Neural cell (in vitro differentiated cells): ENCODE measurements around the gene ADD1. TPM values are rescaled to one million over a fixed set of nuclear protein-coding genes. Genes with fewer than 3 reads are reported as not detected.

ENCODE experiments used
- H2AFZ ChIP-seq: fragments of 200-600, 300-800 bp; sonication (generic), shearing (Covaris generic); 2 replicates; pipeline ENCODE4 v1.6.0; 2014; ENCODE audit warnings: low read depth, mild to moderate bottlenecking, antibody characterized with exemption, low read length, moderate library complexity
- H3F3A ChIP-seq: fragments of 200-600 bp; shearing (Covaris generic); 2 replicates; pipeline ENCODE4 v1.6.1; 2016; ENCODE audit warnings: mild to moderate bottlenecking, moderate library complexity, mixed read lengths, antibody characterized with exemption, low read length; ENCODE audit not compliant: insufficient read depth, poor library complexity, severe bottlenecking
- H3K27ac ChIP-seq: fragments of 200-600, 300-800 bp; sonication (generic), shearing (Covaris generic); 2 replicates; pipeline ENCODE4 v1.5.1; 2014; ENCODE audit warnings: mild to moderate bottlenecking, low read length, moderate library complexity
- H3K27me3 ChIP-seq: fragments of 300-800, 200-600 bp; sonication (generic), shearing (Covaris generic); 2 replicates; pipeline ENCODE4 v1.6.0; 2014; ENCODE audit warnings: mild to moderate bottlenecking, low read depth, low read length, moderate library complexity; ENCODE audit not compliant: insufficient read depth
- H3K36me3 ChIP-seq: fragments of 300-800, 200-600 bp; sonication (generic), shearing (Covaris generic); 2 replicates; pipeline ENCODE4 v1.5.1; 2014; ENCODE audit warnings: mild to moderate bottlenecking, antibody characterized with exemption, low read length, moderate library complexity; ENCODE audit not compliant: insufficient read depth
- H3K4me2 ChIP-seq: fragments of 300-800, 200-600 bp; sonication (generic), shearing (Covaris generic); 2 replicates; pipeline ENCODE4 v1.6.0; 2014; ENCODE audit warnings: mild to moderate bottlenecking, low read length
- H3K4me3 ChIP-seq: fragments of 300-800, 200-600 bp; sonication (generic), shearing (Covaris generic); 2 replicates; pipeline ENCODE4 v1.5.1; 2014; ENCODE audit warnings: mild to moderate bottlenecking, low read length, moderate library complexity
- H3K79me2 ChIP-seq: fragments of 200-600 bp; shearing (Covaris generic); replicated peaks from 2 replicates; pipeline ENCODE4 v1.6.0; 2014; ENCODE audit warnings: mild to moderate bottlenecking, low read length, moderate library complexity; ENCODE audit not compliant: insufficient read depth
- H3K9ac ChIP-seq: fragments of 300-800, 200-600 bp; sonication (generic), shearing (Covaris generic); 2 replicates; pipeline ENCODE4 v1.6.1; 2016; ENCODE audit warnings: mild to moderate bottlenecking, low read length, mixed read lengths
- H3K9me2 ChIP-seq: fragments of 200-600 bp; shearing (Covaris generic); 2 replicates; pipeline ENCODE4 v1.6.1; 2016; ENCODE audit warnings: mild to moderate bottlenecking, low read length, mixed read lengths; ENCODE audit not compliant: insufficient read depth
- H3K9me3 ChIP-seq: fragments of 200-600, 300-800 bp; sonication (generic), shearing (Covaris generic); 2 replicates; pipeline ENCODE4 v1.6.1; 2016; ENCODE audit warnings: mild to moderate bottlenecking, mixed run types, low read length, moderate library complexity, mixed read lengths
- H4K20me1 ChIP-seq: fragments of 200-600 bp; shearing (Covaris generic); 2 replicates; pipeline ENCODE4 v1.6.1; 2016; ENCODE audit warnings: mild to moderate bottlenecking, mixed run types; ENCODE audit not compliant: insufficient read depth
- EP300 ChIP-seq: fragments of 450-650 bp; conservative IDR thresholded peaks from 2 replicates; pipeline ENCODE4 v1.6.1; 2014; ENCODE audit warnings: antibody characterized with exemption, mild to moderate bottlenecking, moderate library complexity; ENCODE audit not compliant: poor library complexity, severe bottlenecking
- EZH2 ChIP-seq: fragments of 200-600, 300-800 bp; shearing (Covaris generic), sonication (generic); IDR thresholded peaks from 2 replicates; pipeline ENCODE4 v1.6.1; 2014; ENCODE audit warnings: antibody characterized with exemption, low read length, borderline replicate concordance, mild to moderate bottlenecking; ENCODE audit not compliant: insufficient read depth, poor library complexity, severe bottlenecking
- MXI1 ChIP-seq: fragments of 450-650 bp; conservative IDR thresholded peaks from 2 replicates; pipeline ENCODE4 v1.6.1; 2014; ENCODE audit warnings: antibody characterized with exemption, mild to moderate bottlenecking; ENCODE audit not compliant: poor library complexity, severe bottlenecking
- POLR2AphosphoS5 ChIP-seq: IDR thresholded peaks from 2 replicates; pipeline ENCODE4 v1.6.1; 2012
- RAD21 ChIP-seq: fragments of 450-650 bp; conservative IDR thresholded peaks from 2 replicates; pipeline ENCODE4 v1.6.1; 2014; ENCODE audit warnings: antibody characterized with exemption, mild to moderate bottlenecking, moderate library complexity
- SMC3 ChIP-seq: fragments of 450-650 bp; conservative IDR thresholded peaks from 2 replicates; pipeline ENCODE4 v1.6.1; 2014; ENCODE audit warnings: antibody characterized with exemption, mild to moderate bottlenecking, moderate library complexity; ENCODE audit not compliant: poor library complexity
- TAF1 ChIP-seq: IDR thresholded peaks from 2 replicates; pipeline ENCODE4 v1.6.1; 2012; ENCODE audit warnings: low read depth
- polyA plus RNA-seq: library from polyadenylated mRNA; depleted of rRNA; stranded (reverse); fragments of >200 nt; gene quantifications from 2 replicates; pipeline ENCODE4 v1.2.3, GENCODE V29; 2014
- TF ChIP-seq, protein P1 (sequence below): fragments of 450-650 bp; IDR thresholded peaks from 2 replicates; pipeline ENCODE4 v1.5.1; 2014; ENCODE audit warnings: antibody characterized with exemption, mild to moderate bottlenecking, moderate library complexity; ENCODE audit not compliant: poor library complexity, severe bottlenecking
- TF ChIP-seq, protein P2 (sequence below): IDR thresholded peaks from 2 replicates; pipeline ENCODE4 v1.6.1; 2012; ENCODE audit warnings: borderline replicate concordance

ADD1 gene
- polyA plus RNA-seq, 1 donor from 2014 or later = 190 TPM

DNA sequence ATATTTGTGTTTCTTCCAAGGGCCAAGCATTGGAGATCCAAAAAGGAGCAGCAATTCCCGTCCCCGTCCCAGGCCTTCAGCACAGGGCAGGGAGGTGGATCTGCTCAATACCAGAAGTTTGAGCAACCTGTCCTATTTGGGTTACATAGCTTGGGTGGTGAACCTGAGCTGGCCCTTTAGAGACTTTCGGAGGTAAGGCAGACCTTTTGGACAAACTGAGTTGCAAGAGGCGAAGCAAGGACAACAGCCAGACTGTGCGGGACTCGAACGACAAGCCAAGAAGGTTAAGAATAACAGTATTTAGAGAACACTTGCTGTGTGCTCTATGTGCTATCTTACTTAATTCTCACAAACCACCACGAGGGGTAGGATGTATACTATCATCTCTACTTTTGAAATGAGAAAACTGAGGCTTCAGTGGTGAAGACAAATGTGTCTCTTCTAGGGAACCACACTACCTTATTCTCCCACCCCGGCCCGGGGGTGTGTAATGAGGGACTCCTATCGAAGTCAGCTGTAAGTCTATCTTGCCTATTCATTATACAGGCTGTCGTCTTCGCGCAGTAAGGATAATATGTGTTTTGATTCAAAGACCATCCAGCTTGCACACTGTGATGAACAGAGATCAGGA, 118.3 kb downstream of the ADD1 start:
- Histone ChIP-seq H3K27ac (peak overlapping the region; percentile 72), H3F3A (no peaks in the 10 kb centered on the region), H2AFZ (no peak overlapping the region), H3K36me3 (no peaks in the 10 kb centered on the region), H3K4me3 (peak overlapping the region; percentile 97), H3K4me2 (peak overlapping the region; percentile 75), H3K9ac (peak overlapping the region; percentile 75), H3K9me3 (no peaks in the 10 kb centered on the region), H3K27me3 (no peaks in the 10 kb centered on the region), H4K20me1 (no peaks in the 10 kb centered on the region), H3K9me2 (no peaks in the 10 kb centered on the region), H3K79me2 (peaks cover 15% of the 10 kb centered on the region)
- no peak for TF ChIP-seq SMC3
- TF ChIP-seq EP300 = no peak
- no peak for TF ChIP-seq MXI1
- TF ChIP-seq POLR2AphosphoS5 = no peak
- TF ChIP-seq EZH2 = no peak
- no peak for TF ChIP-seq RAD21
- TF ChIP-seq, protein P1, sequence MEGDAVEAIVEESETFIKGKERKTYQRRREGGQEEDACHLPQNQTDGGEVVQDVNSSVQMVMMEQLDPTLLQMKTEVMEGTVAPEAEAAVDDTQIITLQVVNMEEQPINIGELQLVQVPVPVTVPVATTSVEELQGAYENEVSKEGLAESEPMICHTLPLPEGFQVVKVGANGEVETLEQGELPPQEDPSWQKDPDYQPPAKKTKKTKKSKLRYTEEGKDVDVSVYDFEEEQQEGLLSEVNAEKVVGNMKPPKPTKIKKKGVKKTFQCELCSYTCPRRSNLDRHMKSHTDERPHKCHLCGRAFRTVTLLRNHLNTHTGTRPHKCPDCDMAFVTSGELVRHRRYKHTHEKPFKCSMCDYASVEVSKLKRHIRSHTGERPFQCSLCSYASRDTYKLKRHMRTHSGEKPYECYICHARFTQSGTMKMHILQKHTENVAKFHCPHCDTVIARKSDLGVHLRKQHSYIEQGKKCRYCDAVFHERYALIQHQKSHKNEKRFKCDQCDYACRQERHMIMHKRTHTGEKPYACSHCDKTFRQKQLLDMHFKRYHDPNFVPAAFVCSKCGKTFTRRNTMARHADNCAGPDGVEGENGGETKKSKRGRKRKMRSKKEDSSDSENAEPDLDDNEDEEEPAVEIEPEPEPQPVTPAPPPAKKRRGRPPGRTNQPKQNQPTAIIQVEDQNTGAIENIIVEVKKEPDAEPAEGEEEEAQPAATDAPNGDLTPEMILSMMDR = no peak
- TF ChIP-seq TAF1 = no peak
- TF ChIP-seq, protein P2, sequence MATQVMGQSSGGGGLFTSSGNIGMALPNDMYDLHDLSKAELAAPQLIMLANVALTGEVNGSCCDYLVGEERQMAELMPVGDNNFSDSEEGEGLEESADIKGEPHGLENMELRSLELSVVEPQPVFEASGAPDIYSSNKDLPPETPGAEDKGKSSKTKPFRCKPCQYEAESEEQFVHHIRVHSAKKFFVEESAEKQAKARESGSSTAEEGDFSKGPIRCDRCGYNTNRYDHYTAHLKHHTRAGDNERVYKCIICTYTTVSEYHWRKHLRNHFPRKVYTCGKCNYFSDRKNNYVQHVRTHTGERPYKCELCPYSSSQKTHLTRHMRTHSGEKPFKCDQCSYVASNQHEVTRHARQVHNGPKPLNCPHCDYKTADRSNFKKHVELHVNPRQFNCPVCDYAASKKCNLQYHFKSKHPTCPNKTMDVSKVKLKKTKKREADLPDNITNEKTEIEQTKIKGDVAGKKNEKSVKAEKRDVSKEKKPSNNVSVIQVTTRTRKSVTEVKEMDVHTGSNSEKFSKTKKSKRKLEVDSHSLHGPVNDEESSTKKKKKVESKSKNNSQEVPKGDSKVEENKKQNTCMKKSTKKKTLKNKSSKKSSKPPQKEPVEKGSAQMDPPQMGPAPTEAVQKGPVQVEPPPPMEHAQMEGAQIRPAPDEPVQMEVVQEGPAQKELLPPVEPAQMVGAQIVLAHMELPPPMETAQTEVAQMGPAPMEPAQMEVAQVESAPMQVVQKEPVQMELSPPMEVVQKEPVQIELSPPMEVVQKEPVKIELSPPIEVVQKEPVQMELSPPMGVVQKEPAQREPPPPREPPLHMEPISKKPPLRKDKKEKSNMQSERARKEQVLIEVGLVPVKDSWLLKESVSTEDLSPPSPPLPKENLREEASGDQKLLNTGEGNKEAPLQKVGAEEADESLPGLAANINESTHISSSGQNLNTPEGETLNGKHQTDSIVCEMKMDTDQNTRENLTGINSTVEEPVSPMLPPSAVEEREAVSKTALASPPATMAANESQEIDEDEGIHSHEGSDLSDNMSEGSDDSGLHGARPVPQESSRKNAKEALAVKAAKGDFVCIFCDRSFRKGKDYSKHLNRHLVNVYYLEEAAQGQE = no peak

DNA sequence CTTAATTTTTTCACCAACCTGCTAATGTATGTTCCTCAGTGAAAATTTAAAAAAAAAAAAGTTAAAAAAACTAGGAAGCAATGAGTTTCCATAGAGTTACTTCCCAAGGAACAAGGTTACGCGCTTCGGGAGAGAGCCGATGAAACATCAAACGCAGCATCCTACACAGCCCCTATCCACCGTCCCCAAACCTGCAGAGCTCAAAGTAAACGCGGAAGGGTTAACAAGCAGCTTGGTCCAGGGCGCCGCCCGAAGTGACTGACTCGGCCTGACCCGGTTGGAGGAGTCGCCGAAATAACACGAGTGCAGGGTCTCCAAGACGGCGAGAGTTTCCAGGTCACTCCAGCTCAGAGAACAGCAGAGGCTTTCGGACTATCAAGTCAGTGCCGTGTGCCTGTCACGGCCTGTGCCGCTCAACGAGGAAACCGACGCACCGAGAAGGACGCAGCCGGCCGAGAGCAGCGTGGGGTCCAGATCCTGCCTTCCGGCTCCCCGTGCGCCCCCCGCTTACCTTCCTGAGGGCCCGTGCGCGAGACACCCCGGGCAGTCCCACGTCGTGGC, 119.0 kb downstream of the ADD1 start:
- no peaks in the 10 kb centered on the region for H3K9me3 ChIP-seq
- TF ChIP-seq, protein P2 = no peak
- TF ChIP-seq EP300 = no peak
- no peak for TF ChIP-seq EZH2
- no peak for TF ChIP-seq POLR2AphosphoS5
- TF ChIP-seq, protein P1 = no peak
- TF ChIP-seq RAD21 = no peak
- no peak for TF ChIP-seq TAF1
- no peak for TF ChIP-seq SMC3
- TF ChIP-seq MXI1 = no peak

More for the DNA sequence above, 119.0 kb downstream of the ADD1 start:
- peak overlapping the region; percentile 72 for H3K27ac ChIP-seq
- H3F3A ChIP-seq = no peaks in the 10 kb centered on the region
- peak overlapping the region; percentile 75 for H3K4me2 ChIP-seq
- H3K79me2 ChIP-seq = peaks cover 15% of the 10 kb centered on the region
- H3K9ac ChIP-seq = peak overlapping the region; percentile 75
- no peaks in the 10 kb centered on the region for H4K20me1 ChIP-seq
- H2AFZ ChIP-seq = peak overlapping the region; percentile 68
- H3K27me3 ChIP-seq = no peaks in the 10 kb centered on the region
- no peaks in the 10 kb centered on the region for H3K9me2 ChIP-seq
- peak overlapping the region; percentile 97 for H3K4me3 ChIP-seq
- H3K36me3 ChIP-seq = no peaks in the 10 kb centered on the region
